Mucosa of stomach (tissue), 1 donor: ENCODE data around the gene USF1.

Source experiments
- H3K27me3 ChIP-seq: one replicate; pipeline ENCODE4 v1.7.0; 2013; ENCODE audit warnings: mild to moderate bottlenecking, low read length; ENCODE audit not compliant: control insufficient read depth, insufficient read depth
- H3K36me3 ChIP-seq: one replicate; pipeline ENCODE4 v1.7.0; 2013; ENCODE audit warnings: low read length; ENCODE audit not compliant: control insufficient read depth, insufficient read depth
- H3K4me1 ChIP-seq: one replicate; pipeline ENCODE4 v1.7.0; 2013; ENCODE audit warnings: mild to moderate bottlenecking, low read length; ENCODE audit not compliant: control insufficient read depth, insufficient read depth
- H3K4me3 ChIP-seq: one replicate; pipeline ENCODE4 v1.7.0; 2013; ENCODE audit warnings: low read length
- H3K9ac ChIP-seq: one replicate; pipeline ENCODE4 v1.7.0; 2013; ENCODE audit warnings: mild to moderate bottlenecking, low read length, moderate library complexity
- H3K9me3 ChIP-seq: one replicate; pipeline ENCODE4 v1.7.0; 2013; ENCODE audit warnings: mild to moderate bottlenecking, low read length, moderate library complexity; ENCODE audit not compliant: control insufficient read depth
- donor health status: Pancreatic carcinoma.

USF1 gene, protein sequence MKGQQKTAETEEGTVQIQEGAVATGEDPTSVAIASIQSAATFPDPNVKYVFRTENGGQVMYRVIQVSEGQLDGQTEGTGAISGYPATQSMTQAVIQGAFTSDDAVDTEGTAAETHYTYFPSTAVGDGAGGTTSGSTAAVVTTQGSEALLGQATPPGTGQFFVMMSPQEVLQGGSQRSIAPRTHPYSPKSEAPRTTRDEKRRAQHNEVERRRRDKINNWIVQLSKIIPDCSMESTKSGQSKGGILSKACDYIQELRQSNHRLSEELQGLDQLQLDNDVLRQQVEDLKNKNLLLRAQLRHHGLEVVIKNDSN

DNA sequence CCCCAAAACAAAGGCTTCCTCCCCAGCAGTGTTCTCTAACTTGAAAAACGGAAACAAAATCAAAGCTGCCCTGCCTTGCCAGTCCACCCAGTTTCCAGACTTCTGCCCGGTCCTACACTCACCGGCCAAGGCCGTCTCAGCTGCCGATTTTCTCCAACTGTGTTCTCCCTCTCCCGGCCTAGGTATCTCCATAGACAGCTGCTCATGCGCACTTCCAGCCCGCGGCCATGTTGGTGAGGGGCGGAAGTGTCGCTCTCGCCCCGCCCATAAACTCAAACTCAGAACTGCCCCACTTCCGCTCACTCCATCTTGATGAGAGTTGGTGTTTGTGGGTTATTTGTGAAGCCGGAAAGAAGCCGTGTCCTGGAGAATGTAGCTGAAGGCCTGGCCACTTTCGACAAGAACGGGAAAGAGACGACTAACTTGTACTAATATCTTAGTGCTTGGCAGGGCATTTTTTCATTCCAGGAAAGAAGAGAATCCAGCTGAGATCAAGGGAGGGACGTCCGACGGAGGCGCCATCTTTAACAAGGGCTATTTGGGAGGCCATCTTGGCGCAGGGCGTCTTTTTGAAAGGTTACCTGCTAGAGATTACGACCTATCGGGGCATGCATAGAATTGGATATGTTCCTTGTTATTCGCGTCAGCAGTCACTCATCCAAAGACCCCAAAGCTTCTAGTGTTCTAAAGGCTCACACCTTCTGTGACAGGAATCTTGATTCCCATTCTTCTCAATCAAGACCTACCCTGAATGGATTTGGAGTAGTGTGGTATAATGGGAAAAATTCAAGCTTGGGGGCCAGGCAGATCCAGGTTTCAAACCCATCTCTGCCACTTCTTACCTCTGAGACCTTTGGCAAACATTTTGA, at the start of gene USF1:
Gene USF1, minus strand, starts transcription at position 242 of the 869 bp plus-strand sequence. CDS start 2,702 bp downstream, outside the sequence.
- no peaks in the 10 kb centered on the region for H3K27me3 ChIP-seq
- peaks cover 16% of the 10 kb centered on the region for H3K36me3 ChIP-seq
- peak within 1 kb of the TSS; percentile 54 for H3K4me3 ChIP-seq
- H3K9me3 ChIP-seq = no peaks in the 10 kb centered on the region
- peaks cover 13% of the 10 kb centered on the region for H3K4me1 ChIP-seq
- H3K9ac ChIP-seq = peak within 1 kb of the TSS; percentile 89

DNA sequence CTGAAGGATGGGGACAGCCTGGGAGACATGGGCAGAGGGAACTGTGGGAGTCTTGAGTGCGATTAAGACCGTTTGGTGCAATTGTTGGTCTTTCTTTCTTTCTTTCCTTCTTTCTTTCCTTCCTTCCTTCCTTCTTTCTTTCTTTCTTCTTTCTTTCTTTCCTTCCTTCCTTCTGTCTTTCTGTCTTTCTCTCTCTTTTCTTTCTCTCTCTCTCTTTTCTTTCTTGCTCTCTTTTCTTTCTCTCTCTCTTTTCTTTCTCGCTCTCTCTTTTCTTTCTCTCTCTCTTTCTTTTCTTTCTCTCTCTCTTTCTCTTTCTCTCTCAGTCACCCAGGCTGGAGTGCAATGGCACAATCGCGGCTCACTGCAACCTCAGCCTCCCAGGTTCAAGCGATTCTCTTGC, 49.5 kb upstream of the USF1 start:
- no peaks in the 10 kb centered on the region for H3K36me3 ChIP-seq
- no peak overlapping the region for H3K4me3 ChIP-seq
- no peak overlapping the region for H3K9ac ChIP-seq
- H3K4me1 ChIP-seq = peaks cover 10% of the 10 kb centered on the region
- H3K9me3 ChIP-seq = no peaks in the 10 kb centered on the region
- H3K27me3 ChIP-seq = no peaks in the 10 kb centered on the region

DNA sequence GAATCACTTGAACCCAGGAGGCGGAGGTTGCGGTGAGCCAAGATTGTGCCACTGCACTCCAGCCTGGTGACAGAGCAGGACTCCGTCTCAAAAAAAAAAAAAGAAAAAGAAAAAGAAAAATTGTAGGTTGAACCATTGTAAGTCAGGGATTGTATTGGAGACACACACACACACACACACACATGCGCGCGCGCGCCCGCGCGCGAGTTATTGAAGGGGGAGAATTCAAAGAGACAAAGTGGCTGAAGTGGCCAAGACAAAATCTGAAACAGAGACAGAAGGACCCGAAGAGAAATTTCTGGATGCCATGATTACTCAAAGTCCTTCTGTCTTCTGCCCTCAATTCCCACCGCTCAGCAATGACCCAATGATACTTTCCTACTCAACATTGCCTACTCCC, 48.7 kb upstream of the USF1 start:
- no peaks in the 10 kb centered on the region for H3K36me3 ChIP-seq
- H3K9ac ChIP-seq = no peak overlapping the region
- H3K4me1 ChIP-seq = peaks cover 18% of the 10 kb centered on the region

DNA sequence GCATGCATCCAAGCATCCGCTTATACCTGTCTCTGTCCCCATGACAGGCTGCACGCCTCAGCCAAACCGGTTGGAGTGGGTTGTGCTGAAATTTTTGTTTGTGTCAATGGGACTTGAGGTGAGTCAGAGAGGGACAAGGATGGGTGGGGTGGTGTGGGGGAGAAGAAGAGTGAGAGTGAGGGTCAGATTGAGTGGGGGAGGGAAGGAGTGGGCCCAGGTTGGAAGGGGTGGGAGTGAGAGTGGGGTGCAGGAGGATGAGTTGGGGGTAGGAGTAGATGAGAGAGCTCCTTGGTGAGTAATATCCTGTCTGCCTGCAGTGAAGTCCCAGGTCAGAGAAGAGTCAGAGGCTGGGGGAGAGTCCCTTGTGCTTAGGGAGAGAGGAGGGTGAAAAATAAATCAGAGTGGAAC, 46.8 kb upstream of the USF1 start:
- H3K27me3 ChIP-seq = no peaks in the 10 kb centered on the region
- no peak overlapping the region for H3K9ac ChIP-seq
- no peak overlapping the region for H3K4me3 ChIP-seq
- no peaks in the 10 kb centered on the region for H3K9me3 ChIP-seq
- no peaks in the 10 kb centered on the region for H3K36me3 ChIP-seq
- peaks cover 28% of the 10 kb centered on the region for H3K4me1 ChIP-seq

More for the DNA sequence above, 48.7 kb upstream of the USF1 start:
- H3K9me3 ChIP-seq = no peaks in the 10 kb centered on the region
- H3K27me3 ChIP-seq = no peaks in the 10 kb centered on the region
- H3K4me3 ChIP-seq = no peak overlapping the region

DNA sequence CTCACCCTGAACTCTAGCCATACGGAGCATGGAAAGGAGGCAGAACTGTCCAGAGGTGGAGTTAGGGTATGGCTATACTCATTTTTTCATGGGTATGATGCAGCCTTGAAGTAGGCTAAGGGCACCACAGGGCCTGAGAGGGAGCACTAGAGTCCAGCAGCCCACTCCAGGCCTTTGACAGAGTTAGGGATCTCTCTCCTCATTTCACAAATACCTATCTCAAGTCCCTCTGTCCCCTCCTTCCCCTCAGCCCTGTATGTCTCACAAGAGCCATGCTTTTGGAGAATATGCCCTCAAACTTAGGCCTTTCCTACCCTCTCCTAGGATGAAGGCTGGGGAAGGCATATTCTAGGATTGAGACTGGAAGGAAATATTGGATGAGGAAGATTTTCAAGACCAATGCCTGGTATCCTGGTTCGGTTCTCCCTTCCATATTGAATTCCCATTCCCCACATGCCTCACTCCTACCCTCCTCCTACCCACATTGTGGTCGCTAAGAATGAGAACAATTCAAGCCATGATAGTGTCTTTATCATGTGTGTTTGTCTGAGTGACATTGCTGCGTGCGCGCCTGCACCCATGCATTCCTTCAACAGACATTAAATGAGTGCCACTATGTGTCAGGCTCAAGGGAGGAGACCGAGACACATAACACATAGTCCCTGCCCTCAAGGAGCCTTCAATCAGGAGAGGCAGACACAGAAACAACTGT, 46.2 kb upstream of the USF1 start:
- Histone ChIP-seq H3K9me3 (no peaks in the 10 kb centered on the region), H3K36me3 (no peaks in the 10 kb centered on the region), H3K27me3 (no peaks in the 10 kb centered on the region), H3K4me3 (no peak overlapping the region), H3K9ac (no peak overlapping the region), H3K4me1 (peaks cover 28% of the 10 kb centered on the region)

DNA sequence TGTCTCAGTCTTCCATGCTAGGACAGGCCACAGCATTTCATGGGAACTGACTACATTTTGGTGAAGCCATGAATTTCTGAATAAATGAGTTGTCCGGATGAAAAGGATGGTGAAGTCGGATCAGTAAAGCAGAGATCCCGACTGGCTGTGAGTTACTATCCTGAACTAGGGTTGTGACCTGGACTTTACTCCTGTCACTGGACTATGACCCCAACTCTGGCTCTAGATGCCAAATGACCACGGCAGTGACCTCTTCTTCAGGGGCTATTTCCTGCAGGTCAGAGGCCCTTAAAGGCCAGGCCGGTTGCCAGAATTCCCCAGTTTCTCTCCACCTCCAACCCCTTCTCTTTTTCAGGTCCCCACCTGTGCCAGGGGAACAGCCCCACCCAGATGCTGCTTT, 45.3 kb upstream of the USF1 start:
- Histone ChIP-seq H3K4me3 (no peak overlapping the region), H3K4me1 (peaks cover 34% of the 10 kb centered on the region), H3K9ac (no peak overlapping the region), H3K36me3 (no peaks in the 10 kb centered on the region), H3K27me3 (no peaks in the 10 kb centered on the region), H3K9me3 (no peaks in the 10 kb centered on the region)

DNA sequence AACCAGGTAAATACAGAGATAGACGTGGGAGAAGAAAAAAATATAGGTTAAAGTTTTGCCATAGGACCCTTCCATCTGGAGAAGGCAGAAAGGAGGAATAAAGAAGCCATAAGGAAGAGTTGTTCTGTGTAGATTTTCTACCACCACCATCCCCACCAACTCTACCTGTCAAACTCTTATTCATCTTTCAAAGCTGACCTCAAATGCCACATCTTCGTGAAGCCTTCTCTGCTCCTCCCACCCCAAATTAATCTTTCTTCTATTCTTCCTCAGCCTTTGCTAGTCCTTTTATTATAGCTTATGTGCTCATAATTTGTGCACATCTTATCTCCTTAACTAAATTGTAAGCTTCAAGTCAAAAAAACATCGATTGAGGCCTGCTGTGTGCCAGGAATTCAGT, 44.8 kb upstream of the USF1 start:
- no peaks in the 10 kb centered on the region for H3K36me3 ChIP-seq
- no peak overlapping the region for H3K4me3 ChIP-seq
- H3K27me3 ChIP-seq = no peaks in the 10 kb centered on the region
- peaks cover 39% of the 10 kb centered on the region for H3K4me1 ChIP-seq
- no peak overlapping the region for H3K9ac ChIP-seq
- no peaks in the 10 kb centered on the region for H3K9me3 ChIP-seq

DNA sequence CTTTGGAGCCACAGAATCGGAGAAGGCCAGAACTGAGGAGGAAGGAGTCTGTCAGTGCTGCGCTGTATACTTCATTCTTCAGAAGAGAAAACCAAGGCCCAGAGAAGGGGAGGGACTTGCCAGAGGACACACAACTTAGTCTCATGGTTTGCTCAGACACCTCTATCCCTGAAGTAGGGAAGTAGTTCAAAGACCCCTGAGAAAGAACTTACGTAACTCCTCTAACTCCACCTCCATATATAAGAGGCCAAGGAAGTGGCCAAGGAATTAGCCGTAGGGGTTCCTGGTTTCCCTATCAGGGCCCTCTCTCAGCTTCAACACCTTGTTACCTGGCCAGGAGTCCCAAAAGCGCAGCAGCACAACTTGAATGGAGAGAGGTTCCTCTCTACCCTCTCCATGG, 44.2 kb upstream of the USF1 start:
- Histone ChIP-seq H3K36me3 (no peaks in the 10 kb centered on the region), H3K27me3 (no peaks in the 10 kb centered on the region), H3K4me3 (no peak overlapping the region), H3K9me3 (no peaks in the 10 kb centered on the region), H3K4me1 (peaks cover 46% of the 10 kb centered on the region), H3K9ac (peak overlapping the region; percentile 91)

DNA sequence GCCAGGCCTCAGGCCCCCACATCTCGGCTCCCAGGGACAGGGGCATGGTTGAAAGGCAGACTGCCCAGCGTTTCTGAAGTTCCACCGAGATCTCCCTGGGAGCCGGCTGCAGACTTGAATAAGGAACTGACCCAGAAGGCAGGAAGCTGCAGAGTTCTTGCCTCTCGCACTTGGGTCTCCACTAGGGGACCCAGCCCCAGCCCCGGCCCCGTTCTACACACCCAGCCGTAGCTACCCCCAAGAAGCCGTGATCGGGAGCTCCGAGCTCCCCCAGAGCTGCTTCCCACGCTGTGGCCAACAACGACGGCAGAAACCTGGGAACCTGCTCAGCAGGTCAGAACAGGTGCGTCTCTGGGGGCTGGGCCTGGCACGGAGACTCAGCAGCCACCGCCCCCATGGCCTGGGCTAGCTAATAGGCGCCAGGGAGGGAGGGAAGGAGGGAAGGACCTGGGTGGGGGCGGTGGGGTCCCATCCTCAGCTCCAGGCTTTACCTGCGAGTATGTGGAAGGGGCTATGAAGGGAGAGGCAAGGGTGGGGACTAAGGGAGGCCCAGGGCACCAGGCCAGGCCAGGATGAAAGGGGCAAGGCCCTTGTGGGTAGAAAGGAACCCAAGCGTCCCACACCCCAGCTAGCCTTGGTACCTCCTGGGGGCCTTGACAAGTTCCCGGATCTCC, 43.6 kb upstream of the USF1 start, which contains the start of gene NECTIN4:
Gene NECTIN4, minus strand, starts transcription at position 308 of the 674 bp plus-strand sequence. Its CDS starts 262 bp downstream, at position 46.
- H3K27me3 ChIP-seq = no peaks in the 10 kb centered on the region
- H3K4me3 ChIP-seq = peak within 1 kb of the TSS; percentile 5
- H3K9ac ChIP-seq = peak within 1 kb of the TSS; percentile 91
- H3K9me3 ChIP-seq = no peaks in the 10 kb centered on the region
- no peaks in the 10 kb centered on the region for H3K36me3 ChIP-seq
- peaks cover 51% of the 10 kb centered on the region for H3K4me1 ChIP-seq

DNA sequence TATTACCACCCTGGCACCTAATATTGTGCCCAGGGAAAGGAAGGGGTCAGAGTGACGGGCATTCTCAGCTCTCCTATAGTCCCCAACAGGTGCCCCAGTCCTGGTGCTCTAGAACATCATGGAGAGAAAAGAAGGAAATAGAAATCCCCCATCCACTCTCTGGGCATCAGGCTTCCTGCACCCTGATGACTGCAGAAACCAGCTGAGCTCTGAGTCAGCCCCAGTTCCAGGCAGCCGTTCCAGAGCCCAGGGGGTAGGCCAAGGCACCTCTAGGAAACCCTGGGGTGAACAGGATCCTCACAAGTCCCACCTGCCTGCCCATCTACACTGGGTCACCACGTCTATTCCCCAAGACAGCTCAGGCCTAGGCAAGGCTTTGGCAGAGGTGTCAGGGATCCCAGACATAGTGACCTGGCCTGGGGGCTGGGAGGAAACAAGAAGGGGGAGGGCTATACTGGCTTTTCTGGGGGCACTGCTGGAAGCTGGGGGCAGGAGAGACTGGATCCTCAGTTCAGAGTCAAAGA, 42.9 kb upstream of the USF1 start:
- Histone ChIP-seq H3K9ac (peak overlapping the region; percentile 91), H3K27me3 (no peaks in the 10 kb centered on the region), H3K36me3 (no peaks in the 10 kb centered on the region), H3K9me3 (no peaks in the 10 kb centered on the region), H3K4me1 (peaks cover 58% of the 10 kb centered on the region), H3K4me3 (peak overlapping the region; percentile 5)

DNA sequence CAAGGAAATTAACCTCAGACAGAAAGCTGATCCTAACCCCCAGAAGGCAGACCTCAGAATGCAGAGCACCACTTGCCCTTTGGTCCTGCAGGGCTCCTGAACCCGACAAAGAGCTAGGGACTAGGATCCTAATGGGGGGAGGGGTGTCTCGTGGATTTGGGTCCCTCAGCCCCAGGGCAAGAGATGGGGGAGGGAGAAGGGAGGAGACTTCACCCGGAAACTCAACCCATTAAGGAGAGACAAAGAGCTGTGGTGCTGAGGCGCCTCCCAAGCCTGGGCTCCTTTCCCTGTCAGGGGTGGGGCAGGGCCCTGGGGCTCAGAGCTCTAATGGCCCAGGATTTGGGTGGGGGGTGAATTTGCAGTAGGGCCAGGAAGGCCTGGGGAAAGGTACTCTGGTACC, 40.7 kb upstream of the USF1 start:
- no peaks in the 10 kb centered on the region for H3K9me3 ChIP-seq
- no peaks in the 10 kb centered on the region for H3K27me3 ChIP-seq
- H3K4me3 ChIP-seq = peak overlapping the region; percentile 5
- H3K36me3 ChIP-seq = no peaks in the 10 kb centered on the region
- peak overlapping the region; percentile 91 for H3K9ac ChIP-seq
- peaks cover 80% of the 10 kb centered on the region for H3K4me1 ChIP-seq
